Gastrocnemius medialis (tissue), 4 donors: ENCODE data around the gene CSPG4.

Source experiments
- POLR2A ChIP-seq, 2 donors: fragments of 450-650 bp; IDR thresholded peaks; one replicate each; pipeline ENCODE4 v1.6.1; 2017; ENCODE audit warnings: antibody characterized with exemption in 2 of 2, mild to moderate bottlenecking in 2 of 2, moderate library complexity in 2 of 2
- TF ChIP-seq, protein P1 (sequence below), 5 experiments: fragments of 450-650 bp in 3 of 5; fragments of 200-600 bp in 2 of 5; sonication (generic) in 2 of 5; IDR thresholded peaks in 4 of 5; conservative IDR thresholded peaks in 1 of 5; 1 replicate in 4 of 5; 2 replicates in 1 of 5; pipeline ENCODE4 v1.5.1; 2016 to 2019; ENCODE audit warnings: antibody characterized with exemption in 5 of 5, mild to moderate bottlenecking in 3 of 5, moderate library complexity in 3 of 5

DNA sequence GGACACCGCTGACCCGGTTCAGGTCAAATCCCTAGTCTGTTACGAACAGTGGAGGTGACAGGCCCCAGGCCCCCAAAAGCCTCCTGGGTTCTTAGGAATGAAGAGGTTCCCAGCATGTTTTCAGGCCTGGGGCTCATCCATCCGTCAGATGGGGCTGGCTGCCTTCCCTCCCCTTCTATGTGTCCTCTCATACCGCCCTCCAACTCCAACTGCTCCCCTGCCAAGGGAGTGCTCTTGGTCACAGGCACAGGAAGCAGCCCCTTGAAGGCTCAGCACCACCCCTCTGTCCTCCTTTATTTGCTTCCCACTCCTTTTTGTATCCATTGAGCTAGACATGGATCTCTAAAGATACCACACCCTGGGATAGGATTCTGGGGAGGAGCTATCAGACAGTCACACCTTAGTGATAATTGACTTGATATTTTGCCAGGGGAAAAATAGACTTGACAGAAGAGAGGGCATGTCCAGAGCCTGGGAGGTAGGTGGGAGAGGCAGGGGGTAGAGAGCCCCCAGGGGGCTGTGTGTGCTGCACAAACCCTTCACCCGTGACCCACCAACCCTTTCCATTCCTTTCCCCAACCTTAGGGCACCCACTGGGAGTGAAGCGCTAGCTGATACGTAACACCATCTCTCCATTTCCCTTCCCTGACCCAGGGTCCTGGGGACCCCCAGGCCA, 10.7 kb upstream of the CSPG4 start:
- TF ChIP-seq, protein P1, sequence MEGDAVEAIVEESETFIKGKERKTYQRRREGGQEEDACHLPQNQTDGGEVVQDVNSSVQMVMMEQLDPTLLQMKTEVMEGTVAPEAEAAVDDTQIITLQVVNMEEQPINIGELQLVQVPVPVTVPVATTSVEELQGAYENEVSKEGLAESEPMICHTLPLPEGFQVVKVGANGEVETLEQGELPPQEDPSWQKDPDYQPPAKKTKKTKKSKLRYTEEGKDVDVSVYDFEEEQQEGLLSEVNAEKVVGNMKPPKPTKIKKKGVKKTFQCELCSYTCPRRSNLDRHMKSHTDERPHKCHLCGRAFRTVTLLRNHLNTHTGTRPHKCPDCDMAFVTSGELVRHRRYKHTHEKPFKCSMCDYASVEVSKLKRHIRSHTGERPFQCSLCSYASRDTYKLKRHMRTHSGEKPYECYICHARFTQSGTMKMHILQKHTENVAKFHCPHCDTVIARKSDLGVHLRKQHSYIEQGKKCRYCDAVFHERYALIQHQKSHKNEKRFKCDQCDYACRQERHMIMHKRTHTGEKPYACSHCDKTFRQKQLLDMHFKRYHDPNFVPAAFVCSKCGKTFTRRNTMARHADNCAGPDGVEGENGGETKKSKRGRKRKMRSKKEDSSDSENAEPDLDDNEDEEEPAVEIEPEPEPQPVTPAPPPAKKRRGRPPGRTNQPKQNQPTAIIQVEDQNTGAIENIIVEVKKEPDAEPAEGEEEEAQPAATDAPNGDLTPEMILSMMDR (IDR thresholded peaks at IDR 0.05 in 4 of 5, conservative IDR thresholded peaks at IDR 0.05 in 1 of 5) = no peak
- TF ChIP-seq POLR2A (IDR thresholded peaks at IDR 0.05) = no peak
